ENCODE results near the gene COL18A1. TPM values are rescaled to one million over a fixed set of nuclear protein-coding genes. Genes with fewer than 3 reads are reported as not detected.

The COL18A1 gene
- total RNA-seq, 4 donors from 2014 or later, result 64.7 to 110 (median 98.9) TPM

GRCh38 chr21:45470087-45470515 lies 65.1 kb downstream of the COL18A1 start:
- no peak for DNase-seq (ENCODE audit: low spot score)
- ATAC-seq (ENCODE audit: low FRiP score), result no peak
- no peak for TF ChIP-seq CTCF (IDR thresholded peaks at IDR 0.05)

DNA sequence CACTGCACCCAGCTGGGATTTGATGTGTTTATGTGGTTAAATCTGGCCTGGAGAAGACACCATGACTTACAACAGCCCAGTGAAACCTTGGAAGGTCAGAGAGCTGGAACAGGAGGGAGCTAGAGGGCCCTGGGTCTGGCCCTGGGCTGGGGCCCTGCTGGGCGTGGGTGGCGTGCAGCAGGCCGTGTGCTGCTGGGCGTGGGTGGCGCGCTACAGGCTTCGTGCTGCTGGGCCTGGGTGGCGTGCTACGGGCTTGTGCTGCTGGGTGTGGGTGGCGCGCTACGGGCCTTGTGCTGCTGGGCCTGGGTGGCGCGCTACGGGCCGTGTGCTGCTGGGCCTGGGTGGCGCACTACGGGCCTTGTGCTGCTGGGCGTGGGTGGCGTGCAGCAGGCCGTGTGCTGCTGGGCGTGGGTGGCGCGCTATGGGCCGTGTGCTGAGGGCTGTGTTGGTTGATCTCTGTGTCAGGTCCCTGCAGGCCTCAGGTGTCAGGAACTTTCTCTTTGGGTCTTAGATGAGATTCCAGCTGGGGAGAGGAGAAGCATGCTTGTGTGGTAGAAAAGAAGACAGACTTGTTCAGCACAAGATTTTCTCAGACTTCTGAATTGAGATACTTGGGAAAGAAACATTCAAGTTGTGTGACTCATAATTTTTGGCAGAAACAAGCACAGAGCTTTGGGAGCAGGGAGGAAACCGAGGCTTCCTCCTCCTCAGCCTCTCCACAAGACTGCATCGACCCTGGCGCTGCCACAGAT lies 66.0 kb downstream of the COL18A1 start:
- DNase-seq (ENCODE audit: low spot score), result no peak
- ATAC-seq (ENCODE audit: low FRiP score), result peak; percentile 43
- TF ChIP-seq CTCF (IDR thresholded peaks at IDR 0.05), result no peak

- ATAC-seq (ENCODE audit: low FRiP score), result peak; percentile 22
These were observed 66.7 kb downstream of the COL18A1 start for GRCh38 chr21:45471525-45472221.

GRCh38 chr21:45472445-45473365 lies 67.7 kb downstream of the COL18A1 start:
- ATAC-seq (ENCODE audit: low FRiP score) (no peak), DNase-seq (ENCODE audit: low spot score) (no peak)
- no peak for TF ChIP-seq CTCF (IDR thresholded peaks at IDR 0.05)

More at GRCh38 chr21:45471525-45472221, 66.7 kb downstream of the COL18A1 start:
- no peak for DNase-seq (ENCODE audit: low spot score)
- no peak for TF ChIP-seq CTCF (IDR thresholded peaks at IDR 0.05)

DNA sequence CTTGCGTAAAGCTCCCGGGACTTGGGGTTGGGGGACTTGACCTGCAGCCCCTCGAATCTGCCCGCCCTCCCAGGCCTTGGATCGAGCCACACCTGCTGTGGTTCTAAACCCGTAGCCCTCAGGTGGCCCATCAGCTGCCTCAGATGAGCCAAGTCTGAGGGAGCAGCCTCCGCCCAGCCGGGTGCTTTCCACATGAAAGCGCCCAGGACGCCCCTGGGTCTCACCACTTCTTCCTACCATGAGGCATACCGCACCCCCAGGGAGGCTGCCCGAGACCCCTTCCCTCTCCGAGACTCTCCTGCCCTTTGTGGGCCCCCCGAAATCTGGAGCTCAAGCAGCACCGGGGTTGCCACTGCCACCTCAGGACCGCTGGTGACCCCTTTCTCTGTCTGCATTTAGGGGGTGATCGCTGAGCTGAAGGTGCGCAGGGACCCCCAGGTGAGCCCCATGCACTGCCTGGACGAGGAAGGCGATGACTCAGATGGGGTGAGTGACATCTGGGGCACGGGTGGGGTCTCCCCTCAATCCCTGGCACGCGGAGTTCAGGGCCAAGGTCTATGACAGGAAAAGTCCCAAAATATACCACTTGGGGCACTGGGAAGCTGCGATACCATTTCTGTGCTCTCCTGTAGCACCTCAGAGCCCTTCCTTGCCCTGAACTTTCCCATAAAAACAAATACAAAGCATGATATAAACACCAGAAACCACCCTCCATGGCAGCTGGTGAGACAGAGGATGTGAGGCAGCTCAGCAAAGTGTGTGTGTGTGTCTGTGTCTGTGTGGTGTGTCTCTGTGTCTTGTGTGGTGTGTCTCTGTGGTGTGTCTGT lies 68.7 kb downstream of the COL18A1 start:
- DNase-seq (ENCODE audit: low spot score) (no peak), ATAC-seq (ENCODE audit: low FRiP score) (no peak)
- no peak for TF ChIP-seq CTCF (IDR thresholded peaks at IDR 0.05)

GRCh38 chr21:45474323-45474950 lies 69.5 kb downstream of the COL18A1 start:
- no peak for DNase-seq (ENCODE audit: low spot score)
- no peak for ATAC-seq (ENCODE audit: low FRiP score)
- TF ChIP-seq CTCF (IDR thresholded peaks at IDR 0.05), result no peak
